ENCODE results near the gene EEF2K. TPM values are rescaled to one million over a fixed set of nuclear protein-coding genes. Genes with fewer than 3 reads are reported as not detected.

Gene EEF2K
- total and polyA plus RNA-seq, 12 donors, result 4.9 to 28.3 (median 16.6) TPM

DNA sequence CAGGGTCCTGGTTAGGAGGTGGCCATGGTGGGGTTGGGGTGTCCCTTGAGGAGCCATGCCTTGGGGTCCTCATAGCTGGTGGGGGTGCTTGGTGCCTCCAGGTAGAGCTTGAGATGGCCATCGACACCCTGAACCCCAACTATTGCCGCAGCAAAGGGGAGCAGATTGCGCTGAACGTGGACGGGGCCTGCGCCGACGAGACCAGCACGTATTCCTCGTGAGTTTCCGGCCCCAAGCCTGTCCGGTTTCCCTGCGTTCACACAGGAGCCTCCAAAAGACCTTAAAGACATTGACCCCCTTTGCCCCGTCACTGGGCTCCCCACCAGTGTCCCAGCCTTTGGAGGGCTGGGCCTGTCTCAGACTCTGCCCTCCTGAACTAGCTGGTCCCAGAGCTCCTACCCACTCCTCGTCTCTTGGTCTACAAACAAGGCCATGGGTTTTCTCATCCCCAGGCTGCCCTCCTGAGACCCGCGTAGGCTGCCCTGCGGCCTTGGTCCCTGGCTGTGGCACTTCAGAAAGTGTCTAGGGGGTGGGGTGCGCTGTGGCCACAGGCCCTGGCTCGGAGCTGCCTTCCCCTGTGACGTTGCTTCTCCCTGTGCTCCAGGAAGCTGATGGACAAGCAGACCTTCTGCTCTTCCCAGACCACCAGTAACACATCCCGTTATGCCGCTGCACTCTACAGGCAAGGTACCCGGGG is 102.9 kb downstream of the EEF2K start:
- Histone ChIP-seq H3K4me3 (no peak overlapping the region), H3K4me1 (replicated peaks in 1 of 2) (no peaks in the 10 kb centered on the region), H3K27ac (no peak overlapping the region), H3K27me3 (no peaks in the 10 kb centered on the region), H3K36me3 (replicated peaks in 1 of 2) (peaks cover 0 to 62% of the 10 kb centered on the region in 2 donors), H3K9me3 (replicated peaks in 1 of 3) (no peaks in the 10 kb centered on the region)
- no peak for DNase-seq
- TF ChIP-seq, protein P1, sequence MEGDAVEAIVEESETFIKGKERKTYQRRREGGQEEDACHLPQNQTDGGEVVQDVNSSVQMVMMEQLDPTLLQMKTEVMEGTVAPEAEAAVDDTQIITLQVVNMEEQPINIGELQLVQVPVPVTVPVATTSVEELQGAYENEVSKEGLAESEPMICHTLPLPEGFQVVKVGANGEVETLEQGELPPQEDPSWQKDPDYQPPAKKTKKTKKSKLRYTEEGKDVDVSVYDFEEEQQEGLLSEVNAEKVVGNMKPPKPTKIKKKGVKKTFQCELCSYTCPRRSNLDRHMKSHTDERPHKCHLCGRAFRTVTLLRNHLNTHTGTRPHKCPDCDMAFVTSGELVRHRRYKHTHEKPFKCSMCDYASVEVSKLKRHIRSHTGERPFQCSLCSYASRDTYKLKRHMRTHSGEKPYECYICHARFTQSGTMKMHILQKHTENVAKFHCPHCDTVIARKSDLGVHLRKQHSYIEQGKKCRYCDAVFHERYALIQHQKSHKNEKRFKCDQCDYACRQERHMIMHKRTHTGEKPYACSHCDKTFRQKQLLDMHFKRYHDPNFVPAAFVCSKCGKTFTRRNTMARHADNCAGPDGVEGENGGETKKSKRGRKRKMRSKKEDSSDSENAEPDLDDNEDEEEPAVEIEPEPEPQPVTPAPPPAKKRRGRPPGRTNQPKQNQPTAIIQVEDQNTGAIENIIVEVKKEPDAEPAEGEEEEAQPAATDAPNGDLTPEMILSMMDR (IDR thresholded peaks at IDR 0.05), result no peak
- no peak for TF ChIP-seq POLR2A (IDR thresholded peaks at IDR 0.05)
- 92 to 95% (median 94%) methylated on average over 14 to 24 of the region's 24 CpGs for WGBS, 4 donors
- intact Hi-C loops (cut with DNase I), result no loop called here

DNA sequence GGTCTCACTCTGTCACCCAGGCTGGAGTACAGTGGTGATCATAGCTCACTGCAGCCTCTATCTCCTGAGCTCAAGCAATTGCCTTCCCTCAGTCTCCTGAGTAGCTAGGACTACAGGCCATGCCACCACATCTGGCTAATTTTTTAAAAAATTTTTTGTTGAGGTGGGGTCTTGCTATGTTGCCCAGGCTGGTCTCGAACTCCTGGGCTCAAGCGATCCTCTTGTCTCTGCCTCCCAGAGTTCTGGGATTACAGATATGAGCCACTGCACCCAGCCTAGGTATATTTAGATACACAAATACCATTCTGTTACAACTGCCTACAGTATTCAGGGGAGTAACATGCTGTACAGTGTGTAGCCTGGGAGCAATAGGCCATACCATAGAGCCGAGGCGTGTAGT is 105.4 kb downstream of the EEF2K start:
- Histone ChIP-seq H3K4me1 (replicated peaks in 1 of 2) (no peaks in the 10 kb centered on the region), H3K27ac (no peak overlapping the region), H3K9me3 (replicated peaks in 1 of 3) (no peaks in the 10 kb centered on the region), H3K27me3 (no peaks in the 10 kb centered on the region), H3K36me3 (replicated peaks in 1 of 2) (peaks cover 0 to 73% of the 10 kb centered on the region in 2 donors), H3K4me3 (no peak overlapping the region)
- no peak for DNase-seq
- intact Hi-C loops (cut with DNase I), result no loop called here
- no peak for TF ChIP-seq POLR2A (IDR thresholded peaks at IDR 0.05)
- TF ChIP-seq, protein P1 (IDR thresholded peaks at IDR 0.05), result no peak
- WGBS, 4 donors, result 96 to 98% (median 97%) methylated on average over 4 of the region's 4 CpGs

DNA sequence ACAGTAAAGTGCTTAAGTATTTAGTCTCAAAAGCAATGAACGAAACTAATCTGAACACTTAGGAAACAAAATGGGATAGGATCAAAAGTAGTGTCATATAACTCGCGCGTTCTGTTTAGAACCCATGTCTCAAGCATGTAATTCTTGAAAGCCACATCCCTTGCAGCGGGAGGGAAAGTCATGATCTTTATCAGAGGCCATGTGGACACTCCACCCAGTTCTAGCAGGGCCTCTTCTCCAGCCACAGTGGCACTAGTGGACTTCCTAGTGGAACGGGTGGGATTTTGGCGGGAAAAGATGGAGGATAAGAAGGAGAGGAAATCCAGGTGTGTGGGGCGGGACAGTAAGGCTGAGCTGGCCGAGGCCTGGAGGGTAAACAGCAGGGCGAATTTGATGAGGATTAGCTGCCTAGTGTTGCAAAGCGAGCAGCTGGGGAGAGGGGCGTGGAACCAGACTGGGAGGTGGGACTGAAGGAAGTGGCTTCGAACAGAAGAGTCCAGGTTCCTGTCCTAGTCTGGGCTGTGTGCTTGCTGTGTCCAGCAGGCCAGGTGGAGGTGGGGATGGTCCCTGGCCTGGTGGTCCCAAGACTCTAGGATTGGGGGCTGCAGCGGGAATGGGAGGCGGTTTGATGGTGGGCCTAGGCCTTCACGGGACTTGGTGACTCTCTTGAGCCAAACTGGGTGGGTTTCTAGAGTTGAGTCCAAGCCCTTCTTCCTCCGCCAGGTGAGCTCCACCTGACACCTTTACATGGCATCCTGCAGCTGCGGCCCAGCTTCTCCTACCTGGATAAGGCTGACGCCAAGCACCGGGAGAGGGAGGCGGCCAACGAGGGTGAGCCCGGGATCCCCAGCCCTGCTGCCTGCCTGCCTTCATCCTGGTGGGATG is 107.1 kb downstream of the EEF2K start:
- Histone ChIP-seq H3K4me3 (no peak overlapping the region), H3K27ac (no peak overlapping the region), H3K4me1 (replicated peaks in 1 of 2) (no peaks in the 10 kb centered on the region), H3K27me3 (no peaks in the 10 kb centered on the region), H3K9me3 (replicated peaks in 1 of 3) (no peaks in the 10 kb centered on the region), H3K36me3 (replicated peaks in 1 of 2) (peaks cover 0 to 78% of the 10 kb centered on the region in 2 donors)
- peak in 2 of 7 donors; percentile 15 to 43 for DNase-seq
- TF ChIP-seq, protein P1 (IDR thresholded peaks at IDR 0.05), result no peak
- no peak for TF ChIP-seq POLR2A (IDR thresholded peaks at IDR 0.05)
- 91 to 95% (median 95%) methylated on average over 18 to 23 of the region's 23 CpGs for WGBS, 4 donors
- intact Hi-C loops (cut with DNase I), result no loop called here

DNA sequence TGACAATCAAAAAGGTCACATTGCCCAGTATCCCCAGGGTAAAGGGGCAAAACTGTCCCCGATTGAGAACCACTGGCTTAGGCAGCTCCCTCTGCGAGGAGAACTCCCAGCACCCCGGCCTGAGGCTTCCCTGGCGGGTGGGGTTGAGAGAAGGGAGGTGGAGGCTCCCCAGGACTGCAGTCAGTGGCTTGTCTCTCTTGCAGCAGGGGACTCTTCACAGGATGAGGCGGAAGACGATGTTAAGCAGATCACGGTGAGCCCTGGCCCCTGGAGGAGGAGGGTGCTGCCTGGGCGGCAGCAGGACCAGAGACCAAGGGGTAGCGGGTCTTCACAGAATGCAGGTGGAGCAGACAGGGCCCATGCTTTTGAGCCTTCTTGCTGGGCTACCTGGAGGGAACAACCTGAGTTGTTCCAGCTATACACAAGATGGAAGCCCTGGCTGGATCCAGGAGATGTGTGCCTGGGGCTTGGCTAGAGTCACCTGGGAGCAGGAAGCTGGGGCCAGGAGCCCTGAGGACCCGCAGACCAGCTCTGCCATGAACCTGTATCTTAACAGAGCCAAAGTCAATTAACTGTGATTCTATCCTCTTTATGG is 107.9 kb downstream of the EEF2K start:
- Histone ChIP-seq H3K4me1 (replicated peaks in 1 of 2) (no peaks in the 10 kb centered on the region), H3K27me3 (no peaks in the 10 kb centered on the region), H3K36me3 (replicated peaks in 1 of 2) (peaks cover 0 to 79% of the 10 kb centered on the region in 2 donors), H3K9me3 (replicated peaks in 1 of 3) (no peaks in the 10 kb centered on the region), H3K4me3 (no peak overlapping the region), H3K27ac (no peak overlapping the region)
- peak in 3 of 7 donors; percentile 8 to 41 (median 10) for DNase-seq
- TF ChIP-seq, protein P1 (IDR thresholded peaks at IDR 0.05), result no peak
- TF ChIP-seq POLR2A (IDR thresholded peaks at IDR 0.05), result no peak
- 89 to 99% (median 95%) methylated on average over 10 of the region's 10 CpGs for WGBS, 4 donors
- intact Hi-C loops (cut with DNase I), result no loop called here

Measured in adrenal gland (tissue), 12 donors.